Stimulated activated CD8-positive, alpha-beta memory T cell treated with anti-CD3 and anti-CD28 coated beads, Interleukin-12 subunit alpha, Interleukin-12 subunit beta, amount 100 ng/mL, for 24 hours (primary cell): Measurements from ENCODE around the gene PDZK1.
A peak's percentile ranks its signal among the peaks of the same experiment; 100 is the strongest.
"Not testable (repeated sequence)": the region's sequence is repeated elsewhere in the genome, so short reads cannot be mapped to it uniquely, and the experiment has no call there.

Experiments used
- DNase-seq: peaks from one replicate; pipeline ENCODE4 v3.0.0-alpha.2; 2020; ENCODE audit errors: extremely low read depth

PDZK1 gene

GRCh38 chr1:145707183-145707867, at the start of gene PDZK1:
Gene PDZK1, minus strand, starts transcription at chr1:145707368. Its CDS starts 19,347 bp downstream, at chr1:145688021.
- DNase-seq, result no peak

GRCh38 chr1:145751491-145752037, 44.4 kb upstream of the PDZK1 start:
- DNase-seq, result no peak

GRCh38 chr1:145750426-145750825, 43.3 kb upstream of the PDZK1 start:
- DNase-seq, result no peak

- DNase-seq, result no peak
Measured at GRCh38 chr1:145747398-145748247, 40.5 kb upstream of the PDZK1 start.

- DNase-seq, result no peak
Measured at GRCh38 chr1:145740269-145740668, 33.1 kb upstream of the PDZK1 start.

DNA sequence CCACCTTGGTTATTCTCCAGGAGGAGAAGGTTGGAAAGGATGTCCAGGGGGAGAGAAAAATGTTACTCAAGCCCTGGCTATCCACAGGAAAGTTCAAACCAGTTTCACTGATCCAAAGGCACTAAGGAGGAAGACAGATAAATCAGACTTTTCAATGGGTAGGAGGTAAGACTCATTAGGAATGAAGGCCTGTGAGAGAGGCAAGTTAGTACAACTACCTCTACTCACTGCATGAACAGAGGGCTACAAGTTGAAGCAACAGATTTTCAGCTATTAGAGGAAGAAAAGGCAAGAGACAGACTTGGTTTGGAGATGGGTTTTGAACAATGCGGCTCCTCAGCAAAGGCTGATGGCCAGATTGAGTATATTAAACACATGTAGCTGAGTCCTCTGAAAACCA, 29.0 kb upstream of the PDZK1 start:
- no peak for DNase-seq

DNA sequence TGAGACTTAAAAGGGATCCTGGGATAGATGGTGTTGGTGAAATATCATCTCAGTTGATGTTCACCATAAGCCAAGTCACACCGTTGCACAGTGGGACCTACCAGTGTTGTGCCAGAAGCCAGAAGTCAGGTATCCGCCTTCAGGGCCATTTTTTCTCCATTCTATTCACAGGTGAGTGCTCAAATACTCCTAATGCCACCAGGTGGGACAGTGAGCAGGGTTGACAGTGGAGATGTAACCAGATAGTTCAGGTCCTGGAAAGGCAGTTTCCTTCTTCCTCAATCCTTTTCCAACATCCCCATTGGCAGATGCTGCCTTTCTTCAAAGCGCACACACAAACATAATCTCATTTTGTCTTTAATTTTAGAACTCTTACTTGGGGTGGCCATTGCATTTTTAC, 23.7 kb upstream of the PDZK1 start:
- no peak for DNase-seq

- no peak for DNase-seq
Measured at GRCh38 chr1:145730467-145730866, 23.3 kb upstream of the PDZK1 start.

GRCh38 chr1:145729666-145730436, 22.7 kb upstream of the PDZK1 start:
- DNase-seq, result no peak

- no peak for DNase-seq
Measured at GRCh38 chr1:145729196-145729595, 22.0 kb upstream of the PDZK1 start.

- not testable (repeated sequence) for DNase-seq
Measured at GRCh38 chr1:145726193-145726592, 19.0 kb upstream of the PDZK1 start.

DNA sequence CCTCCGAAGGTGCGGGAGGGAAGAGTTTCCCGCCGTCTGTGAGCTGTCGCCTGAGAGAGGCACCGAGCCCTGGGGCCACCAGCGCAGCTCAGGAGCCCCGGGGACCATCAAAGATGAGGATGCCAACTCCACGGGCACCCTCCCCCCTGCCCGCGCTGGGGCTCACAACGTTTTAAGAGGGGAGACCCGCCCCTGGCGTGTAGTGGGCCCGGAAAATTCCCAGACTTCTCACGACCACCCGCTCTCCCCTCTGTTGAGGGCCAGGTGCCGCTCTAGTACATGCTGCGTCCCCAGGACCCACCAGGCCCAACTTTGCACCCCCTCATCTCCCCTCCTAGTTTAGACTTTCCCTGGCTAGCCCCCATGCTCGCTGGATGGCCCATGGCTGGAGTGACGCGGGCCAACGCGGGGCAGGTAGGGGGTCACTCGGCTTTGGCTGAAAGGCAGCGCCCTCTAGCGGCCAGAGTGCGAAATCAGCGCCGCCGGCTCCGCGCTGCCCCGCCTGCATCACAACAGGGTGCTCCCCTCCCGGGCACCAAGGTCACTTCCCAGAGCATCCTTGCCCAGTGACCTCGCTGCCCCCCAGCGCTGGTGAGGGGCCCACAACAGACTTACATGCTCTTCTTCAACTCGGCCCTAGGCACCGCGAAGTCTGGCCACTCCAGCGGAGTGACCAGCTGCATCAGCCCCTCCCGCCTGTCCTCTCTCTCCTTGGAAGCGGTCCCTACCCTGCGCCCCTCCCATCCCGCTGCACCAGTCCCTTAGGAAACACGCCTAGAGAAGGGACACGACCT, 13.9 kb upstream of the PDZK1 start:
- peak; percentile 33 for DNase-seq

DNA sequence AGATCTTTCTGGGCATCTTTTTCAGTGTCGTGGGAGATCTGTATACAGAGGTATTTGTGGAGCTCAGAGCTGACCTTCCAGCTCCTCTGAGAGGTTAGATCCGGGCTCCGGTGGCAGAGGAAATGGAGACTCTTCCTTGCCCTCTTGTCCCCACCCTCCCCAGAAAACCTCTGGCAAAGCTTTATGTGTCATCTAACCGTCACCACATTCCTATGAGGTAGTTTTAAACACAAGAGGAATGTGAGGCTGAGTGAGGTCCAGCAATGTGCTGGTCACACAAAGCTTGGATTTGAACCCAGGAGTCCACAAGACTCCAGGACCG, 13.3 kb upstream of the PDZK1 start:
- no peak for DNase-seq

DNA sequence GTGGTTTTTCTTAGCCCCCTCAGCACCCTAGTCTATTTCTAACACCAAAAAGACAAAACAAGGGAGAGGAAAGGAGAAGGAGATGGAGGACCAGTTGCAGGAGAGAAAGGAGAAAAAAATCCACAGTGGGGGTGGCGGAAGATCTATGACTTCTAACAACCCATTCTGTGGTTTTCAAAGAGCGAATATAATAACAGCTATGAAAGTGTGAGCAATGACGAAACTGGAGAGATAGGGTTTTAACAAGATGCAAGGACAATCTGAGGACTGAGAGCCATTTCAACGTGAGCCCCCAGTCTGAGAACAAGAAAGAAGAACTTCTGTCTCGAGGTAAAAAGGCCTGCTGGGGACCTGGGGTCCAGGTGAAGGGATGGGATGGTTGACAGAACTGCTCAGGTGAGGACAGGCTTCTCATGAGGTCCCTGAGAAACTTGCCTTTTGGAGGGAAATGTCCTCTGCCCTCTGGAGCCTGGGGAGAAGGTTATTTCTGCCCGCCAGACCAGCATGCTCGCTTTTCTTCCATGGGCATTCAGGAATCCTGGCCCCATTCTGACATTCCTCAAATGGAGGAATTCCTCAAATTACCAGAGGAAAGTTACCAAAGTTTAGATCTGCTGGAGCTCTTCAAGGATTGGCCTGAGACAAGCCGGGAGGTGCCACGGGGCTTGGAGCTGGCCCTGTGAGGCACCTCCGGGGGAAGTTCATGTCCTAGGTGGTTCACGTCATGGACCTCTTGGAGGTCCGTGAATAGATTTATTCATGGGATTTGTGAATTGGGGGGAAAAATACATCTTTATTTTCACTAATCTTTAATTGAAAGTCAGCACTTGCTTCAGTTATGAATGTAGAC, 12.3 kb upstream of the PDZK1 start, which contains the start of gene CD160:
CD160 (plus strand) TSS at position 270 of the 850 bp plus-strand sequence. CDS start 8,829 bp downstream, outside the sequence.
- no peak for DNase-seq

- not testable (repeated sequence) for DNase-seq
Measured at GRCh38 chr1:145718465-145718864, 11.3 kb upstream of the PDZK1 start.

DNA sequence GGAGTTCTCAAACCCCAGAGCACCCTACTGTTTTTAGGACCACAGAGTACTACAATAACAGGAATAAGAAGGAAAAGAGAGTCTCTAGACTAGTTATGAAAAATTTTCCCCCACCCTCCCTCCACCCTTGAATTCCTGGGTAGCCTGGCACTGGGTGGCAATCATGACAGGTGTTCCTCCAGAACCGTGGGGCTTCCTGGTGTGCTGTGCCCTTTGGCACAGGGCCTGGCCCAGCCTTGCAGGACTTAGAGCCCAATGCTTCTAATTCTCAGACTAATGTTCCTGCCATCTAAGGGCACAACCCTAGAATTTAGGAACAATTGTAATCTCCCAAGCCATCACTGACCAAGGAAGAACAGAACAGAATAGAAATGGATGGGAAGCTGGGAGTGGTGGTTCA, 10.7 kb upstream of the PDZK1 start:
- no peak for DNase-seq

- no peak for DNase-seq
Measured at GRCh38 chr1:145716641-145717345, 9.6 kb upstream of the PDZK1 start.

DNA sequence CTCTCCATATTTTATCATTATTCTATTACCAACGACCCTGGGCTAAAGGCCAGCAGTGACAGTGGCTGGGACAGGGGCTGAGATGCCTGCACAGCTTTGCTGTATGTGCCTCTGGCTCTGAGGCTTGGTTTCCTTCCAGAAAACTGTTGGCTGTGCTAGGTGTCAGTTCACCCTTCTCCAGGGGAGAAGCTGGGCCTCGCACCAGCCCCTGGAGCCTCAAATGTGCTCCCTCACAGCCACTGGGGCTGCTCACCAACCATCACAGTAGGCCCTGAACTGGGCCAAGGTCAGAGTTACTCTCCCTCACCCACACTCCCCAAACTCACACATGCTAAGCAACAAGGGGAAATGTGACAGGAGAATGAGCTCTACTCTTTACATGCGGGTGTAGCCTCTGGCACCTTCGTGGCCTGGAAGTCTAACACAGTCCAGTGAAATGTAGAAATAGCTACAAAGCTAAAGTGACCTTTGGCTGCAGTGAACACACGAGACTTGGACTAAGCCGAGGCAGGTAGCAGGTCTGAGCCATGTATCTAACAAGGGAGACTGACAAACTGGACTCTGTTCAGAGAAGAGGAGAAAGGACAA, 7.5 kb upstream of the PDZK1 start:
- DNase-seq, result no peak

- no peak for DNase-seq
Measured at GRCh38 chr1:145711213-145711651, 4.1 kb upstream of the PDZK1 start.
